ENCODE measurements around the gene KCNAB2.

Gene KCNAB2

DNA sequence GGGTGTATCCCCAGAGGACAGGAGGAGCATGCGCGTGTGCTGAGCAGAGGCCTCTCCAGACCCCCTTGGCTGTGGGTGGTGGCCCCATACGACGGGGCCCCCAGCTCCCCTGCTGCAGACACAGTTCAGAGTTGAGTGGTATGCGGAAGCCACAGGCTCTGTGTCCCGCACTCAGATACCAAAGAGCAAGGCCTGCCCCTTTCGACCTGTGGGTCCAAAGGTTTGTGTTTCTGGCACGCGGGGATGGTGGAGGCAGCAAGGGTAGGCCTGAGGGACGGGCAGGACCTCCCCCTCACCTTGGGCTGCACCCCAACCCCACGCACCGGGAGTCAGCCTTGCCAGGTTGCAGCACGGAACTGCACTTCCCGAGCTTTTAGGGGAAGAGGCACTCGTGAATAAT, at the start of gene KCNAB2:
Gene KCNAB2, plus strand, starts transcription at position 328 of the 400 bp plus-strand sequence. CDS start 5,649 bp downstream, outside the sequence.
- no peak for DNase-seq

DNA sequence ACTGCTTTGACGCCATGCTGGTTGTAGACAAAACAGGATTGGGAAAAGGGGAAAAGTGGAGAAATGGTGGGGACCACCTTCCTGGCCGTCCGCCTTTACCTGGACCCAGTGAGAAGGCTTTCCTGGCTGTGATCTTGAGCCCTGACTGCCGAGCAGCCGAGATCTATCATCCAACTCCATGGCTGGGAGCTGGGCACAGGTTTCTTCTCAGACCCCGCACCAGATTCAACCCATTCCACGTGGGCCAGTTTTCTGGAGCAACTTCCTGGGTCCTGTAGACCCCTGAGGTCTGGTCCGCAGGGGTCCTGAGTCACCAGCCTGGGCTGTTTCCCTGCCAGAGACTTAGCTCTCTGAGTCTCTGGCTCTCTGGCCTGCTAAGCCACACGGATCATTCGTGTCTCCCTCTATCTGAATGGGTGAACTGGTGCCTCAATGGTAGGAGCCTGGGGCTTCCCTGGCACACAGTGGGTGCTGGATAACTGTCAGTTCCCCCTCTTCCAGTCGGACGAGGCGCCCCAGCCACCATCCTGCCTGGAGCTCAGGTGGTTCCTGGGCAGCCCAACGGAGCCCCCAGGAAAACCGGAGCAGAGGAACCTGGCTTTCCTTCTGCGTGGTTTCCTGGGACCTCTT, 48.9 kb upstream of the KCNAB2 start:
- DNase-seq, result no peak

DNA sequence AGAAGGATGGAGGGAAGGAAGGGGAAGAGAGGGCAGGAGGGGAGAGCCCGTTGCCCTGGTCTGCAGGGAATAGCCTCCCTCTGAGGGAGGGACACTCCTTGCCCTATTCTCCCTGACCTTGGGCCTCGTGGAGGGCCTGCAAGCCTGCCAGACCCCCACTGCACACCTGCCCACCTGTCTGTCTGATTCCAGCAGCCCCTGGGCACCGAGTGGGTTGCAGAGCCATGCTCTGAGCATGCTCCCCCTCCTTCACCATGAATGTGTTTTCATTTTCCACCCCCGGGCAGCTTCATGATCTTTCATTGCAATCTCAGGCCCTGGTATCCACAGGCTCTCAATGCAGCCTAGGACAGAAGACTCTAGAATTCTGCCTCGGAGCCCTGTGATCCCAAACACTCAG, 48.4 kb upstream of the KCNAB2 start:
- no peak for DNase-seq

DNA sequence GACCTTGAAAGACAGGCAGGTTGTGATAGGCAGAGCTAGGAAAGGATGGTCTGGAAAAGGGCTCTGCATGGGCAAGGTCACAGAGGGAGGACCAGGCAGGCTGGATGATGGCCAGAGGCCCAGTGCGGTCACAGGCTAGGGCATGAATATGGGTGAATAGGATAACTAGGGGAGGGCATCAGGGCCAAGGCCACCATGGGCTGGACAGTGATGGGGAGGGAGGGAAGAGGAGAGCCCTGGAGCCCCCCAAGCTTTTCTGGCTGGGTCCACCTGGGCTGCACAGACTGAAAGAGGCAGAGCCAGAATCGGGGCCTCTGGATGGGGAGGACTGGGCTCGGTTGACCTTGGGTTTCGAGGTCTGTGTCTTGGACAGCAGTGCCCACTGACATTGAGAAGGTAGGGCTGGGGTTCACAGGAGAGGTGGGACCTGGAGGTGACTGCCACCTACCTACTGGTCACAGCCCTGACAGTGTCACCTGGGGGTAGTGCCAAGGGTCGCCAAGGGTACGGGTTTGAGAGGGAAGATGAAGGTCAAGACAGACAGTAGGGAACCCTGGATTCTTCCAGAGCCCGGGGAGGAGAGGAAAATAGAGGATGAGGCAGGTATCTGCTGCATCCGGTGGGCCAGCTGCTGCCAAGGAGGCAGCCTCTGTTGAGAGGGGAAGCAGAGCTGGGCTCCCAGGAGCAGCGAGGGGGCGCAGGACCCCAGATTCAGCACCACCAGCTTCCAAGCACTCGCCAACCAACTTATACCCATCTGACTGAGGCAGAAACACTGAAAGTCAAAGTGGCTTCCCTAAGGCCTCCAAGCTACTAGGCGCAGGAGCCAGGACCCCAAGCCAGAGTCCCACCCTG, 47.4 kb upstream of the KCNAB2 start:
- DNase-seq, result no peak

GRCh38 chr1:5998906-5999301, 46.8 kb upstream of the KCNAB2 start:
- DNase-seq, result no peak

DNA sequence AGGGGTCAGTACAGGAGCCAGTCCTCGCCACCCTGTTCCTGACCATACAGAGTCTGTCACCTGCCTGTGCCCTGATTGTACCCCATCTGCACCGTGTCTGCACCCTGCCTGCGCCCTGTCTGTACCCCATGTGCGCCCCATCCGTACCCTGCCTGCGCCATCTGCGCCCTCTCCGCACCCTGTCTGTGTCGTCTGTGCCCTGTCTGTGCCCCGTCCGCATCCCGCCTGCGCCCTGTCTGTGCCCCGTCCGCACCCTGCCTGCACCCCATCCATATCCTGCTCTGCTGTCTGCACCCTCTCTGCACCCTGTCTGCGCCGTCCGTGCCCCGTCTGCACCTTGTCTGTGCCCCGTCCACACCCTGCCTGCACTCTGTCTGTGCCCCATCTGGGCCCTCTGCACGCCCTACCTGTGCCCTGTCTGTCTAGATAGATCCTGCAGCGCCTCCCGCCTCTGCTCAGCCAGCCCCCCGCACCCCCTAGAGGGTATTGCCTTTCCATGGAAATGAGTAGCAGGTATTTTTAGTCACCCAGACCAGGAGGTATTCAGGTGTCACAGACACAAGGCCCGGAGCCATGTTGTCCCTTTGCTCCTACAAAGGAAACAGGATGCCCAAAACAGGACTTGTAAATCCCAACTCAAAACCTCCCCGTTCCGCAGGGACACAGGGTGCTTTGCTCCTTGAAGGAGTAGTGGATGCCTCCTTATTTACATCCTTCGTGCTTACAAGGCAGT, 45.8 kb upstream of the KCNAB2 start:
- no peak for DNase-seq

- no peak for DNase-seq
These were observed 45.0 kb upstream of the KCNAB2 start for GRCh38 chr1:6000444-6001288.

DNA sequence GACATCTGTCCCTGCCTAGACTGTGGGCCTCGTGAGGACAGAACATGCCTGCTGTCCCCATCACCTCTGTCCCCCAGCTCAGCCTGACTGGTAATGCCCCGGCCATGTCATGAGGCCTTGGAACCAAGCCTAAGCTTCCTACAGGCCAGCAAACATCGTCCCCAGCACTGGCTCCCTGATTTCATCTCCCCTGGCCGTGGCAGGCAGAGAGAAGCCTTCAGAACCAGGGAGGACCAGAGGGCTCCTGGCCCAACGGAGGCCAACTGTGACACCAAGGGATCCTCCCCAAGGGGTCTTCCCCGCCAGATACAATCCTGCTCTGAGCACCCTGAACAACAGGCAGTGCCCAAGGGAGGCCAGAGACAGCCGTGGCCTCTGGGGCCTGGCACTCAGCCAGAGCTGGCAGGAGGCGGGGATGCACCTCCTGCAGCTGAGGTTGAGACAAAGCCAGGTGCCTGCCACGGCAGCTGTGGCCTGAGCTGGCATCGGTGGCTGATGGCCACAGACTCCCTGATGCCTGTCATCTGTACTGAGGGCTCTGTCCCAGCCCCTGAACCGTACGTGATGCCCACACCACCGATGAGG, 43.6 kb upstream of the KCNAB2 start:
- no peak for DNase-seq

DNA sequence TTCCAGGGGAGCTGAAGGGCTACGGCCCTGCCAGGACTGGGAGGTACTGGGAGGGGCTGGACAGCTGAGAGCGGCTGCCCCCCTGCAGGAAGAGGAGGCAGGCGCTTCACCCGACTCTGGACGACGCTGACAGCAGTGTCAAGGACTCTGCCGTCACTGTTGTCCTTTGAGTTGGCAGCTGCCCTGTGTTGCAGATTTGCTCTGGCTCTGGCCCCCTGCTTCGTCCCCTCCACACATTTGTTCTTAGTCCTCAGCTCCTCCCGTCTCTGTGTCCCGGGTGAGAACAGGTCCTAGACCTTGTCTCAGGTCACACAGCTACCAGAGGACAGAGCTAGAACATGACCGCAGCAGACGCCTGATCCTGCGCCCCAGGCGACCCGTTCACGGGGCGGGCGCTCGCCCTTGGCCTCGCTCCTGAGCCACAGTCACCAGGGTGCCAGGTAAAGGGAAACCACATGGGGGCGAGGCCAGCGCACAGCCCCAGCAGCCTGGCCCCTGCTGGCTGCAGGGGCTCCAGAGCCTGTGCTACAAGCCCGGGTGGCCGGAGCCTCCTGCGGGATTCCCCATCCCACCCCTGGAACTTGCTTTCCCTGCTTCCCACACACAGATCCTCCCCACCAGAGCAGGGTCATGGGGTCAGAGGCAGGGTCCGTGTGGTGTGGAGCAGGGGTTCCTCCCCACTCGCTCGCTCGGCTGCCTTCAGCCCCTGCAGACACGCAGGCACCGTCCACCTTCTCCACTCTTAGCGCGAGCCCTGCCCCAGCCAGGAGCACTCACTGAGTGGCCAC, 42.8 kb upstream of the KCNAB2 start:
- DNase-seq, result no peak

DNA sequence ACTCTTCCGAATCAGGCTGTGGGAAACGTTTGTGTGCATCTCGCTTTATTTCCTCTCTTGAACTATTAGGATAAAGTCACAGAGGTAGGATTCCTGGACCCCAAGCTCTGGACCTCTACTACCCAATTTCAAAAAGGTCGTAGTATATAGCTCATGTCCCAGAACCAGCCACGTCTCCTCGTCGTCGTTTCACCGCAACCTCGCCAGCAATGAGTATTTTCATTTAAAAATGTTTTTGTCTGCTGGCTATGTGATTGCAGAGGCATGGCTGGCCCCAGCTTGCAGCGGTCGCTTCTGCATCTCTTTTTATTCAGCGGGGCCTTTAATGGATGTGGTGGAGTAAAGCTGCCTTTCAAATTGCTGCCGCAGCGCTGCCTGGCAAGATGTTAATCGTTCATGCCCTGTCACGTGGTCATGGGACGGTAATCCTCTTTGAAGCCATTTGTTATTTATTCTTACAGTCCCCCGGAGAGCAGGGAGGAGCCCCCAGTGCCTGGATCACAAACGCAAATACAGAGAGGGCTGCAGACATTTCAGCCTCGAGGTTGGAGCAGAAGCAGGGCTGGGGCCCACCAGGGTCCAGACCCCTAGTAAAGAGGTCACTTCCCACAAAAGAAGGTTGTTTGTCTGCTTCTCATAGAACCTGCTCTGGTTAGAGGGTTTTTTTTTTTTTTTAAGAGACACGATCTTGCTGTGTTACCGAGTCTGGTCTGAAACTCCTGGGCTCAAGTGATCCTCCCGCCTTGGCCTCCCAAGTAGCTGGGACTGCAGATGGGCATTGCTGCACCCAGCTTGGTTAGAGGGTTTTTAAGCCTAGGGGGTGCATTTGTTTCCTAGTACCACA, 41.9 kb upstream of the KCNAB2 start:
- DNase-seq, result no peak

DNA sequence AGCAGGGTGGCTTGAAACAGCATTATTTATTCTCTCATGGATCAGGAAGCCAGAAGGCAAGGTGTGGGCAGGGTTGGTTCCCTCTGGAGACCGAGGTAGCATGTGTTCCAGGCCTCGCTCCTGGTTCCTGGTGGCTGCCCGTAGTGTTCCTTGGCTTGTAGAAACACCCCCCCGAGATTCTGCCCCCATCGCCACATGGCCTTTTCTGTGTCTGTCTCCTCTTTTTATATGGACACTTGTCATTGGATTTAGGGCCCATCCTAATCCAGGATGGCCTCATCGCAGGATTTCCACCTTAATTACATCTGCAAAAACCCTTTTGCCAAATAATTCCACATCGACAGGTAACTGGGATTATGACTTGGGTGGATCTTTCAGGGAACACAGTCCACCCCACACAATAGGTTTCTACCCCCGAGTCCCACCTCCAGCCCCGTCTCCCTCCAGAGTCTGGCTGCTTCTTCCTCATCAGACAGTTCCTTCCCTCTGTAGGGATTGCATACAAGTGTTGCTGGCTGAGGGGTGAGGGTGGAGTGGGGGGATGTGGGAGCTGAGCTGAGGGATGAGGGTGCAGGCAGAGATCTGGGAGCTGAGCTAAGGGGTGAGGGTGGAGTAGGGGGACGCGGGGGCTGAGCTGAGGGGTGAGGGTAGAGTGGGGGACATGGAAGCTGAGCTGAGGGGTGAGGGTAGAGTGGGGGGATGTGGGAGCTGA, 41.1 kb upstream of the KCNAB2 start:
- DNase-seq, result no peak

DNA sequence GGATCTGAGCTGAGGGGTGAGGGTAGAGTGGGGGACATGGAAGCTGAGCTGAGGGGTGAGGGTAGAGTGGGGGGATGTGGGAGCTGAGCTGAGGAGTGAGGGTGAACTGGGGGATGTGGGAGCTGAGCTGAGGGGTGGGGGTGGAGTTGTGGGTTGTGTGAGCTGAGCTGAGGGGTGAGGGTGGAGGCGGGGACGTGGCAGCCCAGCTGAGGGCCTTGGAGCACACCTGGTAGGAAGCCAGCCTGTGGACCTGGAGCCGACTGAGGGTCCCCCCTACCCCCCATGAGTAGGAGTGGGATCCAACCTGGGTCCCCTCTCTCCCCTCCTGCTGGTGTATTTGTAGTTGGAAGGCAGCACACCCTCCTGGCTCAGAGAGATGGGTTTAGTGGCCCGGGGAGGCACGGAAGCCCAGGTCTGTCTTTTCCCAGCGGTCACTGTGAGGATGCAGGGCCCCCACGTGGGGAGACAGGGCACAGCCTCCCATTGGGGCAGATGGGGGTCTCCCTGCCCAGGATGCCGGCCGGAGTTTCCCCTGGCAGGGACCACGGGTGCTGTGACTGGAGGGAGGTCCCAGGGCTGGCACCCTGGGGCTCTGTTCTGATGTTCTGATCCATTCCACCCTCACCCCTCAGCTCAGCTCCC, 40.3 kb upstream of the KCNAB2 start:
- DNase-seq, result no peak

DNA sequence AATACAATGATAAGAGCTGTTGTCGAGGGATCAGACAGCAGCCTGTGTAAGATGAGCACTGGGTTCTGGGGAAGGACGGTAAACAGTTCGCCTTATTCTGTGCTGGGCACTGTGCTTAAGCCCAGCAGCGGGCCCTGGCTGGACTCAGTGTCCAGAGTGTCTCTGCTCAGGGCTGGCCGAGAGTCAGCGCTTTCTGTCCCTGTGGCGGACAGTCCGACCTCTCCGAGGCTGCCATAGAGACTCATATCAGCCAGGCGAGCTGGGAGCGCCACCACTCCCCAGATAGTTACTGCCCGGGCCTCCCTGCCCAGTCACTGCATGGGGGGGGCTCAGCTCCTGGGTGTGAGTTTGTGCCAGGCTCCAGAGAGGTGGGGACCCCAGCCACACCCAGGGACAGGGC, 38.8 kb upstream of the KCNAB2 start:
- no peak for DNase-seq

DNA sequence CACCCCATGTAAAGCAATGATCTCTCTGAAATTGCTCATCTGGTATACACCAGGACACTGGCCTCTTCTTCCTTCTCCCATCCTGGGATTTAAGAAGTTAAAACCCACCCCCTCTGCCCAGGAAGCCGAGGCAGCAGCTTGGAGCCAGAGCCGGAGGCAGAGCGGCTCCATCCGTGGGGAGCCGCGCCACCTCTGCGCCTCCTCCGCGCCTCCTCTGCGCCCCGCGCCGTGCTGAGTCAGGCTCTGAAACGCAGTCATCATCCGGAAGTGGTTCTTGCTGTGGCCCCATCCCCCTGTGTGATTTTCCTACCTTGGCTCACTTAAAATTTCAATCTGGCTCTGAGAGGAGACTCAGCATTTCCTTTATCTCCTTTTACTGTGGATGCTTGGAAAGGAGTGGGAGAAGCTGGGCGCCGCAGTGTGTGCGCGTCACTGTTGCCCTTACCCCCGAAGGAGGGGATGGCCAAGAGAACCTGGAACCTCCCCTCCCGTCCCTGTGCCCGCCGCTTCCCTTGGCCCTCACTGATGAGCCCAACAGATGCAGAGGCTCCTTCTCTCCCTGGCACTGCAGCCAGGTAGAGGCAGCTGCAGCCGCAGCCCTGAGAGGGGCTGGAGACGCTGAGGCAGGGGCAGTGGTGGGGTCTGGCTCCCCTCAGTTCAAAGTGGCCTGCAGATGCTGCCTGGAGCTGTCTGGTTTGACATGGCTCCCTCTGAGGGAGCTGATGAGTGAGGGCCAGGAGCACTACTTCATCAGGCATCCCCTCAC, 38.2 kb upstream of the KCNAB2 start:
- DNase-seq, result no peak

- no peak for DNase-seq
These were observed 37.6 kb upstream of the KCNAB2 start for GRCh38 chr1:6008084-6008415.

DNA sequence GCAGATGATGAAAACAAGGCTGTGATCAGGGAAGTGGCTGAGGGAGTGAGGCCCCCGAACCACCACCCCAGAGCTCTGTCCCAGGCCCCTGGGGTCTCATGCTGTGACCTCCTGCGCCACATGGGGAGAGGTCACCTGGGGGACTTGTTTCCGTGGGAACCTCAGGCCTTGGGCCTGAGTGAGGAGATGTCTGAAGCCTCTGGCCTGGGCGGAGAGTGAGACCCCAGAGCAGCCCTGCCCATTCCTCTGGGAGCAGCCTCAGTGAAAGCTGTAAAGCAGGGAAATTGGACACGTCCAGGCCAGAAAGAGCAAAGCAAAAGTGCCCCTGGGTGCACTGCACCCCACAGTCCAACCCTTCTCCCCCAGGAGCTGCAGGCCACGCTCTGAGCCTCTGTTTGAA, 37.0 kb upstream of the KCNAB2 start:
- no peak for DNase-seq

- no peak for DNase-seq
These were observed 36.3 kb upstream of the KCNAB2 start for GRCh38 chr1:6009120-6010040.

DNA sequence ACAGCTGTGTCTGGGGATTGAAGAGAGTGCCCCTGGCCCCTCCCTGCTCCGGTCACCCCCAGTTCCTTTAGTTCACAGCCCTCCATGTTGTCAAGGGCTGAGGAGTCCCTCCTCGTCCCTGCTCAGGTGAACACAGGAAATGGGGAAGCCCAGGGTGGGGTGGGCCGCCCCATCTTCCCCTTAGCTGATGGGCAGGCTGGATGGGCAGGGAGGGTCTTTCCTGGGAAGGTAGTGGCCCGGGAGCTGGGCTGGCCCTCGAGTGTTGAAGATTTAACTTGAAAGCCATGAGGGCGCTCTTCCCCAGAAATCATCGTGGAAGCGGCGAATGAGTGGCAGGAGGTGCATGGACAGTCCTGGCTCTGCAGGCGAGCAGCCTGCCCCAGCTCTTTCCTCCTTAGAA, 35.1 kb upstream of the KCNAB2 start:
- no peak for DNase-seq
